K562 (cell line): ENCODE data around the gene MAP4K4. TPM values are rescaled to one million over a fixed set of nuclear protein-coding genes. Genes with fewer than 3 reads are reported as not detected.

Experiments
- ATAC-seq: fragments of 200-7000 bp; cut with Tn5 transposase; 3 replicates; pipeline ENCODE4 v1.9.1; 2020; ENCODE audit warnings: moderate library complexity
- BruUV-seq: library from RNA; stranded (reverse); fragments of 400-500 nt; replicated peaks from 2 replicates; lab custom pipeline; 2021; lab: Mats Ljungman, UMichigan
- CTCF ChIA-PET: fragments of 300-600 bp; formaldehyde crosslinking; extraction: SDS; loops from one replicate; lab custom pipeline; 2021; ENCODE audit warnings: low intra/inter-chr PET ratio; lab: Yijun Ruan, JAX
- POLR2A ChIA-PET: fragments of 300-600, 350-650 bp; sonication (Branson Sonifier 250); formaldehyde crosslinking; extraction: SDS; loops from one replicate; lab custom pipeline; 2021; ENCODE audit warnings: antibody characterized with exemption, inconsistent platforms; lab: Yijun Ruan, JAX
- DNase-seq, 4 experiments: peaks; one replicate each; pipeline versions ENCODE4 v3.0.0 to v3.0.0-alpha.2; 2011 to 2018; ENCODE audit warnings: low spot score in 3 of 4, mixed read lengths in 3 of 4; ENCODE audit errors: extremely low read depth in 1 of 4
- FAIRE-seq: peaks from 2 replicates; lab custom pipeline; 2011; peaks lifted over from hg19 to GRCh38; lab: Jason Lieb, UNC
- H2AFZ ChIP-seq: 2 replicates; pipeline ENCODE4 v1.6.0; 2011; ENCODE audit warnings: low read depth, low read length, control low read depth, inconsistent platforms
- H3K27ac ChIP-seq: fragments of 200-600 bp; 3 replicates; pipeline ENCODE4 v1.8.0; 2011; ENCODE audit warnings: low read depth, mild to moderate bottlenecking, control low read depth, inconsistent platforms, low read length, moderate library complexity, mixed read lengths; ENCODE audit errors: extremely low read depth
- H3K27me3 ChIP-seq, 2 experiments: fragments of 300-600 bp in 1 of 2; 2 replicates in 1 of 2; 3 replicates in 1 of 2; pipeline versions ENCODE4 v1.6.0 to v1.8.0; 2011; ENCODE audit warnings: inconsistent platforms in 2 of 2, low read length in 2 of 2, mild to moderate bottlenecking in 1 of 2, mixed read lengths in 1 of 2, moderate library complexity in 1 of 2; ENCODE audit not compliant: control insufficient read depth in 2 of 2, insufficient read depth in 2 of 2
- H3K36me3 ChIP-seq: fragments of 300-600 bp; 3 replicates; pipeline ENCODE4 v1.8.0; 2011; ENCODE audit warnings: mild to moderate bottlenecking, low read length, inconsistent platforms; ENCODE audit not compliant: control insufficient read depth, insufficient read depth
- H3K4me1 ChIP-seq, 2 experiments: fragments of 200-600 bp in 1 of 2; replicated peaks in 1 of 2; 2 replicates in 1 of 2; 3 replicates in 1 of 2; pipeline versions ENCODE4 v1.5.1 to v1.8.0; 2011; ENCODE audit warnings: inconsistent platforms in 2 of 2, low read length in 2 of 2, mild to moderate bottlenecking in 1 of 2, mixed read lengths in 1 of 2, moderate library complexity in 1 of 2; ENCODE audit not compliant: control insufficient read depth in 2 of 2, insufficient read depth in 2 of 2
- H3K4me2 ChIP-seq: 2 replicates; pipeline ENCODE4 v1.6.1; 2011; ENCODE audit warnings: low read length, control low read depth, inconsistent platforms, mixed read lengths; ENCODE audit not compliant: insufficient read depth
- H3K4me3 ChIP-seq: fragments of 200-600 bp; sonication (generic), shearing (Covaris generic); 2 replicates; pipeline ENCODE4 v1.5.1; 2016; ENCODE audit warnings: control low read depth, inconsistent platforms
- H3K79me2 ChIP-seq: fragments of 200-600 bp; 3 replicates; pipeline ENCODE4 v1.8.0; 2011; ENCODE audit warnings: low read length, inconsistent platforms; ENCODE audit not compliant: control insufficient read depth, insufficient read depth
- H3K9ac ChIP-seq, 2 experiments: 2 replicates each; pipeline versions ENCODE4 v1.6.0 to v1.6.1; 2011; ENCODE audit warnings: low read depth in 2 of 2, low read length in 2 of 2, control low read depth in 1 of 2, inconsistent platforms in 1 of 2, mild to moderate bottlenecking in 1 of 2, mixed read lengths in 1 of 2; ENCODE audit not compliant: insufficient read depth in 1 of 2
- H3K9me1 ChIP-seq: one replicate; pipeline ENCODE4 v1.6.0; 2011; ENCODE audit warnings: inconsistent platforms, mild to moderate bottlenecking, low read length, moderate library complexity; ENCODE audit not compliant: control insufficient read depth, insufficient read depth
- H3K9me3 ChIP-seq: replicated peaks from 2 replicates; pipeline ENCODE4 v1.5.1; 2011; ENCODE audit warnings: low read depth, low read length, inconsistent platforms; ENCODE audit not compliant: control insufficient read depth, insufficient read depth
- H4K20me1 ChIP-seq: replicated peaks from 2 replicates; pipeline ENCODE4 v1.6.1; 2011; ENCODE audit warnings: low read length, inconsistent platforms, mixed read lengths; ENCODE audit not compliant: control insufficient read depth, insufficient read depth
- GTF3C2 ChIP-seq: IDR thresholded peaks from 3 replicates; pipeline ENCODE4 v1.6.1; 2011; ENCODE audit warnings: borderline replicate concordance, mild to moderate bottlenecking, moderate library complexity; ENCODE audit not compliant: insufficient read length; ENCODE audit errors: extremely low read depth
- MAZ ChIP-seq, 2 experiments: fragments of 450-650 bp in 1 of 2; sonication (generic) in 1 of 2; formaldehyde crosslinking; IDR thresholded peaks in 1 of 2; conservative IDR thresholded peaks in 1 of 2; 2 replicates each; pipeline versions ENCODE4 v1.4.0 to v1.5.0; 2020; ENCODE audit warnings: mild to moderate bottlenecking in 1 of 2, missing genetic modification reagents in 1 of 2
- POLR2B ChIP-seq: fragments of 450-650 bp; IDR thresholded peaks from 2 replicates; pipeline ENCODE4 v1.6.1; 2018; ENCODE audit warnings: low read depth; ENCODE audit not compliant: partially characterized antibody
- RBM22 ChIP-seq: fragments of 200-400 bp; formaldehyde crosslinking; IDR thresholded peaks from 2 replicates; pipeline ENCODE4 v1.6.1; 2018; ENCODE audit warnings: low read length, low read depth; ENCODE audit not compliant: poor library complexity, severe bottlenecking
- WGBS: fragments of 100-300 bp; shearing (Covaris generic); methylation state at CpG from one replicate; pipeline ENCODE4 v1.1.6; 2016; ENCODE audit warnings: low coverage, mixed read lengths; ENCODE audit not compliant: insufficient coverage; ENCODE audit errors: missing lambda C conversion rate; 5-methylcytosine and 5-hydroxymethylcytosine counted together
- in situ Hi-C: fragments of 300-500 bp; cut with MboI; formaldehyde crosslinking; loops from 4 replicates; pipeline ENCODE4 v1.15.0; 2018; ENCODE audit warnings: inconsistent platforms, mixed read lengths
- intact Hi-C: fragments of 100-400 bp; cut with micrococcal nuclease; formaldehyde crosslinking; loops from 2 replicates; pipeline ENCODE4 v1.14.2; 2022
- polyA plus RNA-seq, 8 experiments: library from polyadenylated mRNA; depleted of rRNA in 4 of 8; stranded (reverse) in 5 of 8; unstranded in 3 of 8; fragments of >200 nt; fragmentation: Nextera tagmentation in 2 of 8; fragmentation: Illumina TruSeq in 1 of 8; extraction: Ambion mirVana in 2 of 8; extraction: Trizol in 1 of 8; gene quantifications; 2 replicates each; pipeline versions ENCODE4 v1.2.1 to v1.2.3, GENCODE V29; 2011 to 2014; ENCODE audit warnings: inconsistent platforms in 1 of 8, missing spikeins in 1 of 8
- total RNA-seq, 7 experiments: library from RNA; depleted of rRNA in 6 of 7; stranded (reverse); fragments of >200 nt in 6 of 7; fragmentation: Illumina TruSeq in 2 of 7; extraction: Trizol in 2 of 7; gene quantifications; 2 replicates each; pipeline versions ENCODE4 v1.2.1 to v1.2.3, GENCODE V29; 2011 to 2021; ENCODE audit warnings: low replicate concordance in 1 of 7

The MAP4K4 gene
- total and polyA plus RNA-seq, 9 of the 15 experiments (the other 6 are each of a cell fraction or from before 2014, with no cell fraction given), result 7.6 to 76.4 (median 50.6) TPM

GRCh38 chr2:101657787-101658186, 39.7 kb upstream of the MAP4K4 start:
- no peaks in the 10 kb centered on the region for H3K9me3 ChIP-seq
- TF ChIP-seq GTF3C2 (no peak), RBM22 (no peak), POLR2B (no peak), MAZ (CRISPR knock-in tag; conservative IDR thresholded peaks at IDR 0.05 in 1 of 2, IDR thresholded peaks at IDR 0.05 in 1 of 2) (no peak)
- H3K4me2 ChIP-seq, result no peak overlapping the region
- H3K27ac ChIP-seq, result no peak overlapping the region
- H3K9me1 ChIP-seq, result no peaks in the 10 kb centered on the region
- ATAC-seq (peak; percentile 56), DNase-seq (no peak), FAIRE-seq (no peak)
- no peaks in the 10 kb centered on the region for H3K27me3 ChIP-seq
- ChIA-PET POLR2A (no interaction called here), CTCF (no interaction called here)
- WGBS, result 61% methylated on average over 6 of the region's 6 CpGs
- intact Hi-C loops, result no loop called here
- H3K36me3 ChIP-seq, result no peaks in the 10 kb centered on the region
- no peak overlapping the region for H3K4me3 ChIP-seq
- no peak overlapping the region for H3K9ac ChIP-seq
- H3K4me1 ChIP-seq, result peaks cover 6% of the 10 kb centered on the region in 2 experiments; a peak in 2 of 5 replicates
- BruUV-seq, result no TSS peak
- H3K79me2 ChIP-seq, result no peaks in the 10 kb centered on the region
- in situ Hi-C loops, result no loop called here
- no peaks in the 10 kb centered on the region for H4K20me1 ChIP-seq
- H2AFZ ChIP-seq, result peak overlapping the region; percentile 40; the same call in 1 of the 2 replicates
